Body of pancreas (tissue), 4 donors: ENCODE data around the gene VPS41. TPM values are rescaled to one million over a fixed set of nuclear protein-coding genes. Genes with fewer than 3 reads are reported as not detected.

Source experiments
- ATAC-seq: fragments of 150-250 bp; one replicate; pipeline ENCODE4 v1.9.1; 2016
- DNase-seq, 4 donors: peaks; one replicate each; pipeline ENCODE4 v3.0.0-alpha.2; 2019
- H3K27ac ChIP-seq, 4 donors: fragments of 200-600 bp; sonication (generic); 1 replicate in 3 of 4; 2 replicates in 1 of 4; pipeline versions ENCODE4 v1.5.1 to v1.6.1; 2016 to 2019; ENCODE audit warnings: mild to moderate bottlenecking in 1 of 4, mixed read lengths in 1 of 4, moderate library complexity in 1 of 4
- H3K27me3 ChIP-seq, 2 donors: fragments of 200-600 bp; sonication (generic); one replicate each; pipeline ENCODE4 v1.6.0; 2016; ENCODE audit warnings: mild to moderate bottlenecking in 1 of 2
- H3K36me3 ChIP-seq, 2 donors: fragments of 200-600 bp; sonication (generic); replicated peaks in 1 of 2; 2 replicates each; pipeline ENCODE4 v1.5.1; 2016; ENCODE audit warnings: low read depth in 2 of 2; ENCODE audit not compliant: insufficient read depth in 1 of 2
- H3K4me1 ChIP-seq: fragments of 200-600 bp; sonication (generic); one replicate; pipeline ENCODE4 v1.6.0; 2016
- H3K4me3 ChIP-seq, 2 donors: fragments of 200-600 bp; sonication (generic); 1 replicate in 1 of 2; 2 replicates in 1 of 2; pipeline ENCODE4 v1.5.1; 2016 to 2019
- H3K9me3 ChIP-seq, 3 donors: fragments of 200-600 bp; sonication (generic); 1 replicate in 2 of 3; 2 replicates in 1 of 3; pipeline ENCODE4 v1.5.1; 2016
- POLR2A ChIP-seq, 3 donors: fragments of 450-650 bp; IDR thresholded peaks; one replicate each; pipeline ENCODE4 v1.6.1; 2016; ENCODE audit warnings: antibody characterized with exemption in 3 of 3, mild to moderate bottlenecking in 2 of 3
- WGBS, 2 donors: methylation state at CpG; one replicate each; pipeline ENCODE4 v1.1.5; 2017; 5-methylcytosine and 5-hydroxymethylcytosine counted together
- intact Hi-C: fragments of 100-400 bp; cut with DNase I; formaldehyde crosslinking; loops from one replicate; pipeline ENCODE4 v1.15.1; 2023
- total RNA-seq, 2 donors: library from RNA; depleted of rRNA; stranded (reverse); fragments of >200 nt; gene quantifications; one replicate each; pipeline ENCODE4 v1.1.0, GENCODE V29; 2016
- TF ChIP-seq, protein P1 (sequence below), 7 experiments: fragments of 450-650 bp in 4 of 7; fragments of 200-600 bp in 3 of 7; sonication (generic) in 3 of 7; IDR thresholded peaks; one replicate each; pipeline ENCODE4 v1.5.1; 2016 to 2019; ENCODE audit warnings: antibody characterized with exemption in 7 of 7

Gene VPS41
- total RNA-seq, 2 donors from 2014 or later, result 18.1 to 53.2 TPM

GRCh38 chr7:38678698-38679054 lies 230.3 kb downstream of the VPS41 start:
- Histone ChIP-seq H3K27me3 (no peaks in the 10 kb centered on the region), H3K4me1 (no peaks in the 10 kb centered on the region), H3K4me3 (no peak overlapping the region), H3K9me3 (no peaks in the 10 kb centered on the region), H3K27ac (no peak overlapping the region), H3K36me3 (no peaks in the 10 kb centered on the region)
- intact Hi-C loops, result no loop called here
- no peak for ATAC-seq
- TF ChIP-seq, protein P1, sequence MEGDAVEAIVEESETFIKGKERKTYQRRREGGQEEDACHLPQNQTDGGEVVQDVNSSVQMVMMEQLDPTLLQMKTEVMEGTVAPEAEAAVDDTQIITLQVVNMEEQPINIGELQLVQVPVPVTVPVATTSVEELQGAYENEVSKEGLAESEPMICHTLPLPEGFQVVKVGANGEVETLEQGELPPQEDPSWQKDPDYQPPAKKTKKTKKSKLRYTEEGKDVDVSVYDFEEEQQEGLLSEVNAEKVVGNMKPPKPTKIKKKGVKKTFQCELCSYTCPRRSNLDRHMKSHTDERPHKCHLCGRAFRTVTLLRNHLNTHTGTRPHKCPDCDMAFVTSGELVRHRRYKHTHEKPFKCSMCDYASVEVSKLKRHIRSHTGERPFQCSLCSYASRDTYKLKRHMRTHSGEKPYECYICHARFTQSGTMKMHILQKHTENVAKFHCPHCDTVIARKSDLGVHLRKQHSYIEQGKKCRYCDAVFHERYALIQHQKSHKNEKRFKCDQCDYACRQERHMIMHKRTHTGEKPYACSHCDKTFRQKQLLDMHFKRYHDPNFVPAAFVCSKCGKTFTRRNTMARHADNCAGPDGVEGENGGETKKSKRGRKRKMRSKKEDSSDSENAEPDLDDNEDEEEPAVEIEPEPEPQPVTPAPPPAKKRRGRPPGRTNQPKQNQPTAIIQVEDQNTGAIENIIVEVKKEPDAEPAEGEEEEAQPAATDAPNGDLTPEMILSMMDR (IDR thresholded peaks at IDR 0.05), result no peak
- no peak for TF ChIP-seq POLR2A (IDR thresholded peaks at IDR 0.05)
- 60 to 73% methylated on average over 1 of the region's 1 CpG for WGBS, 2 donors
- DNase-seq, result no peak

DNA sequence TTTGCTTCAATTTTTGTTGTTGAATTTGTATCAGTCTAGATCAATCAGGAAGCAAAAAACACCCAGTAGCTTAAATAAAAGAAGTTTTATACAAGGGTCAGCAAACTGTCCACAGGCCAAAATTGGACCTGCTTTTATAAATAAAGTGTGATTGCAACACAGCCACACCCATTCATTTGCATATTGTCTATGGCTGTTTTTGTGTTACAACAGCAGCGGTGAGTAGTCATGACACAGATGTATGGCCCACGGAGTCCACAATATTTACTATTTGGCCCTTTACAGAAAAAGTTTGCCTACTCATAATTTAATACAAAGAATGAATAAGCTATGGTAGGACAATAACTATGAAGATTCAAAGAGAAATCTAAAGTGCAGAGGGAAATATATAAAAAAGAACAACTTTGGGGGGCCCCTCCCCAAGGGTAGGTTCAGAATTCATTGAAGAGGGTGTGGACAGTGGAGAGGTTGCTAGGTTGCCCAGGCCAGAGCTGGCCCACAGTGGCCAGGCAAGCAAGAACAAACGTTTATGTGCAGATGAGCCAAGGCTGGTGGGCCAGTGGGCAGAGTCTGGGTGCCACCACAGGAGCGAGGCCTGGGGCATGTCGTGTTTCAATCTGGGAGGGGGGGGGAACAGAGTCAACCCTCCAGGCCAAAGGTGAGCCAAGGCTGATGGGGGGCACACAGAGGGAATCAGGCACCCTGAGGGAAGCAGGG lies 230.9 kb downstream of the VPS41 start:
- H3K4me3 ChIP-seq, result no peak overlapping the region
- H3K27ac ChIP-seq, result no peak overlapping the region
- intact Hi-C loops, result no loop called here
- DNase-seq, result no peak
- no peaks in the 10 kb centered on the region for H3K36me3 ChIP-seq
- no peaks in the 10 kb centered on the region for H3K4me1 ChIP-seq
- WGBS, 2 donors, result 64% methylated on average over 5 of the region's 5 CpGs
- H3K27me3 ChIP-seq, result no peaks in the 10 kb centered on the region
- ATAC-seq, result no peak
- no peaks in the 10 kb centered on the region for H3K9me3 ChIP-seq
- TF ChIP-seq, protein P1 (IDR thresholded peaks at IDR 0.05), result no peak
- TF ChIP-seq POLR2A (IDR thresholded peaks at IDR 0.05), result no peak

- H3K4me1 ChIP-seq, result no peaks in the 10 kb centered on the region
- TF ChIP-seq, protein P1 (IDR thresholded peaks at IDR 0.05), result no peak
- no peak for TF ChIP-seq POLR2A (IDR thresholded peaks at IDR 0.05)
- no peaks in the 10 kb centered on the region for H3K27me3 ChIP-seq
- ATAC-seq (no peak), DNase-seq (no peak)
- no peak overlapping the region for H3K4me3 ChIP-seq
- 28 to 37% methylated on average over 8 of the region's 8 CpGs for WGBS, 2 donors
- no peak overlapping the region for H3K27ac ChIP-seq
- intact Hi-C loops, result no loop called here
- H3K36me3 ChIP-seq, result no peaks in the 10 kb centered on the region
- no peaks in the 10 kb centered on the region for H3K9me3 ChIP-seq
These were observed 233.4 kb downstream of the VPS41 start for GRCh38 chr7:38675494-38676106.

- Histone ChIP-seq H3K27ac (peak overlapping the region in 1 of 4 donors; percentile 65), H3K4me1 (no peaks in the 10 kb centered on the region), H3K4me3 (no peak overlapping the region), H3K9me3 (no peaks in the 10 kb centered on the region), H3K27me3 (no peaks in the 10 kb centered on the region), H3K36me3 (no peaks in the 10 kb centered on the region)
- TF ChIP-seq, protein P1 (IDR thresholded peaks at IDR 0.05), result no peak
- TF ChIP-seq POLR2A (IDR thresholded peaks at IDR 0.05), result no peak
- ATAC-seq (no peak), DNase-seq (no peak)
- intact Hi-C loops, result no loop called here
- WGBS, 2 donors, result 22 to 30% methylated on average over 1 of the region's 1 CpG
These were observed 234.5 kb downstream of the VPS41 start for GRCh38 chr7:38674513-38674912.

GRCh38 chr7:38673795-38674194 lies 235.2 kb downstream of the VPS41 start:
- no peaks in the 10 kb centered on the region for H3K36me3 ChIP-seq
- peak in 1 of 4 donors; percentile 46 for DNase-seq
- no peak overlapping the region for H3K4me3 ChIP-seq
- no peak for TF ChIP-seq POLR2A (IDR thresholded peaks at IDR 0.05)
- TF ChIP-seq, protein P1 (IDR thresholded peaks at IDR 0.05), result no peak
- intact Hi-C loops, result no loop called here
- no peaks in the 10 kb centered on the region for H3K27me3 ChIP-seq
- 51 to 65% methylated on average over 3 of the region's 3 CpGs for WGBS, 2 donors
- no peak for ATAC-seq
- H3K4me1 ChIP-seq, result no peaks in the 10 kb centered on the region
- no peaks in the 10 kb centered on the region for H3K9me3 ChIP-seq
- H3K27ac ChIP-seq, result peak overlapping the region in 1 of 4 donors; percentile 65
